CD4-positive, alpha-beta T cell treated with Interleukin-1 beta for 1 hour (primary cell): Measurements from ENCODE around the gene KCNT1.

Experiments used
- DNase-seq, 2 donors: peaks; one replicate each; pipeline ENCODE4 v3.0.0-alpha.2; 2020 to 2022

Gene KCNT1

DNA sequence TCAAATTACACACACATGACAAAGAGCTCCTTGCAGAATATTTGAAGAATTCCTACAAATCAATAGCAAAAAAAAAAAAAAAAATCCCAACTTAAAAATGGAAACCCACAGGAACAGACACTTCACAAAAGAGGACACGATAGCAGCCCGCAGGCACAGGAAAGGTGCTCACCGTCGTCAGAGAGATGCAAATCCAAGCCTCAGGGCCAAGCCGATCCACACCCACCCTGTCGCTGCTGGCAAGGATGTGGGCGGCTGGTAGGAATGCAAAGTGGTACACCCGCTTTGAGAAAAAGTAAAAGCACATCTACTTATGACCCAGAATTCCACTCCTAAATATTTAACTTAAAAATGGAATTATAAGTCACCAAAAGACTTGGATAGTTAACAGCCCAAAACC lies 28.0 kb upstream of the KCNT1 start:
- no peak for DNase-seq

DNA sequence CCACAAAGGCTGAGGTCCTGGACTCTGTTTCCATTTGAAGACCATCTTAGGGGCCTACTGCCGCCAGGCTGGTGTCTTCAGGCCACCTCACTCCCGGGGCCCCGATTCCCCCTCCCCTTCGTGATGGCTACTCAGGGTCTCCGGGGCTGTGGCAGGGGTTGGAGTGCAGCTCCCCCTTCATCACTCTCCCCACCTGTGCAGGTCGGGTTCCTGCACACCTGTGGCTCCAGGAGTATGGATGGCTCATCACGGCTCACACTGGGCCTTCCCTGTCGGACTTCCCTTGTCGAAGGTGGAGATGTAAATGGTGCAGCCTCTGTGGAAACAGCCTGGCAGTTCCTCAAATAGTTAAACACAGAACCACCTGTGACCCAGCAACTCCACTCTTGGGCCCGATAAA lies 27.0 kb upstream of the KCNT1 start:
- DNase-seq, result no peak

DNA sequence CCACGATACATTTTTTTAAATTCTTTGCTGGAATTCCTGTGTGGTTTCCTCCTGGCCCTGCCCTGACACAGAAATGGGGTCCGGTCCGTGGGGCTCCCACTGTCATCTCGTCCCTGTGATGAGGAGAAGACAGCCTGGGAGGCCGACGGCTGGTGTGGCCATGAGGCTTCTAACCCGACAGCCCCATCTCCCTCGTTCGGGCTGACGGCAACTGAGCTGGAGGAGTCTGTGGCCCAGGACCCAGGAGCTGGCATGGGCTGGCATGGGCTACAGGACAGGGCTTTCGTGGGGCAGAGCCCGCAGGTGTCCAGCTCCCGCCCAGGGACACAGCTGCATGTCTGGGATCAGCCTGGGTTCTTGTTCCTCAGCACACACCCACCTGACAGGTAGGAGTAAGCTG lies 25.1 kb upstream of the KCNT1 start:
- no peak for DNase-seq

DNA sequence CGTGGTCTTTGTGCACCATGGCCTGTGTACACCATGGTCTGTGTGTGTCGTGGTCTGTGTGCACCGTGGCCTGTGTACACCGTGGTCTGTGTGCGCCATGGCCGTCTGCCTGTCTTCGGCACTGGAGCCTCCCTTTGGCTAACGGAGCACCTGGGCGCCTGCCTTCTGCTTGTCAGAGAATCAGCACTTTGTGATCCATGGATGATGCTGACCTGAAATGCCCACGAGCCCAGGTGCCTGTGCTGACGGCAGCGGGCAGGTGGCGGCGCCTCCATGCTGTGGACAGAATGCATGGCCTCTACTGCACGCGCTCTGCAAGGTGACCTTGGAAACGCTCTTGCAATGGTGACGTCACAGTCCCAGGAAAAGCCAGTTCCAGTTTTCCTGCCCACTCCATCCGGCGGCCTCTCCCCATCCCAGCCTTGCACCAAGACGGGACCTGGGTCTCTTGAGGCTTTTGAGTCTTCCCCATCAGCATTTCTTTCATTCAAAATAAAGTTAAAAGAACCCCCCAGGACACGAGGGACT lies 24.3 kb upstream of the KCNT1 start:
- DNase-seq, result no peak

DNA sequence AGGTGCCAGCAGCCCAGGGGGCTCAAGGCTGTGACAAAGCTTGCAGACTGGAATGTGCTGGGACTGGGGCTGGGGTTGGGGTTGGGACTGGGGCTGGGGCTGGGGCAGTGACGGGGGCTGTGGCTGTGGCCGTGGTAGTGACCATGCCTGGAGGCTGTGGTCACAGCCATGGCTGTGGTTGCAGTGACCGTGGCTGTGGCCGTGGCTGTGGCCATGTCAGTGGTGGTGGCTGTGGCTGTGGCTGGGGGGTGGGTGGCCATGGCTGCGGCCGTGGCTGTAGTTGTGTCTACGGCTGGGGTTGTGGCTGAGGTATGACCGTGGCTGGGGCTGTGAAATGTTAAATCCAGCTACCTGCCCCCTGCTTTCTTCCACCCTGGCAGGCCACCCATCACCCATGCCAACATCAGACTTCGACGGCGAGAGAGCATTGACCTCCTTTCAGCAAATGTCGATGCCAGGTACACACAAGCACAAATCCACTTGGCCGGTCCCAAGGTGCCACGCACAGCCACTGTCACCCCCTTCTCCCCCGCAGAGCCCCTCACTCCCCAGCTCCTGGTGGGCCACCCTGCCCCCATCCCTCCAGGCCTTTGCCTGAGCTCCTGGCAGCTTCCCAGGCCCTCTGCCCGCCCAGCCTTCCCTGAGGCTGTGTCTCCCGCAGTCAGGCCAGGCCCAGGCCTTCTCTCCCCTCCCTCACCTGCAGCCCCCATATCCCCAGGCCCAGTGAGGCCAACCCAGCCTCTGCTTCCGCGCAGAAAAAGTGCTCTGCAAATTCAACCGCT lies 23.6 kb upstream of the KCNT1 start:
- no peak for DNase-seq

DNA sequence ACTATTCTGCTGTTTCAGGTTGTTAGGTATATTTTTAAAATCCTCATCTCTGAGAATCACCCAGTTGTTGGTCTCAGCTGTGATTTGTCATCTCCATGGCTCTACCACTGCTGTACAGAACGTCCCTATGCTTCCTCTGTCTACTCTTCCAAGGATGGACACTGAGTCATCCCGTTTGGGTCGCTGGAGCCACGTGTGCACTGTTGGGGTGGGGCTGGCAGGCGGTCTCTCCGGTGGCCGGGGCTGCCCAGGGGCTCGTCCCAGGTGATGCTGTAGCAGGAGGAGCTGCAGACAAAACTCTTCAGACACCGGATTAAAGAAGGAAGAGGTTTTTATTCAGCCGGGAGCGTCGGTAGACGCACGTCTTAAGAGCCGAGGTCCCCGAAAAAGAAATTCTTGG lies 21.9 kb upstream of the KCNT1 start:
- no peak for DNase-seq

DNA sequence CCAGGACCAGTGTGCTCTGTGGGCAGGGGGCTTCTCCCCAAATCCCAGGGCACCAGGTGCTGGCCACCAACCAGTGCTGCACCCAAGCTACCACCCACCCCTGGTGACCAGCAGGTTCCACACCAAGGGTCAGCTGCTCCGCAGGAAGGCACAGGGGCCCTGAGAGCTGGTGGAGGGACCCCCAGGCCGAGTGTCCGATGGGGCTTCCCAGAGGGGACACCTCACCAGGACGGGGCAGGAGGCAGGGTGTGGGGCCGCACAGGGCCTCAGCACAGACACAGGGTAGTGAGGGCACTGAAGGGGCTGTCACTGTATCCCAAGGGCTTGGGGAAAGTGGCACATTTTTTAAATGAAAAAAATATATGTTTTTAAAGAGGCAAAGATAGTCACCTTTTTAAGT lies 20.8 kb upstream of the KCNT1 start:
- no peak for DNase-seq

DNA sequence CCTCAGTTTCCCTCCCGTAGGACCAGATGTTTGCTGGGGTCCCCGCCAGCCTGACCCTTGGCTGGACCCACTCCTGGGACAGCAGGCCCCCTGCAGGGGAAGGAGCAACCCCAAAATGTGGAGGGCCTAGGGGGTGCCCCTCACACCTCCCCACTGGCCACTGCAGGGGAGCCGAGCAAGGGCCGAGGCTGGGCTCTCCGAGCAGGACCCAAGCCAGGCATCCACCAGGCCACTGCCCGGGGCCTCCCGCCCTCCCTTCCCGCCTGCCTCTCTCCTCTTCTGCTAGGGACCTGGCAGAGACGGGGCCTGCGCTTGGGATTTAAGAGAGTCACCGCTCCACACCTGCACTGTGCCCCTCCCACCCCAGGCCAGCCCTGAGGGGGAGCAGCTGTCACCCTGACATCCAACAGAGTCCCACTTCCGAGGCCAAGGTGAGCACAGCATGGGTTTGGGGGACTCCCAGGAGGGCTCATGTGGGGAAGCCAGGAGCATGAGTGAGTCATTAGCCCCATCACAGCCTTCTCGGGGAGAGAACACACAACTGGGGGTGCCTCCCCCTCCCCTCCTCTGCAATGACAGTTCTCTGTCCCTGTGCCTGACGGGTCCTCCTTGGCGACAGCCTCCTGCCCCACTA lies 18.5 kb upstream of the KCNT1 start:
- no peak for DNase-seq

DNA sequence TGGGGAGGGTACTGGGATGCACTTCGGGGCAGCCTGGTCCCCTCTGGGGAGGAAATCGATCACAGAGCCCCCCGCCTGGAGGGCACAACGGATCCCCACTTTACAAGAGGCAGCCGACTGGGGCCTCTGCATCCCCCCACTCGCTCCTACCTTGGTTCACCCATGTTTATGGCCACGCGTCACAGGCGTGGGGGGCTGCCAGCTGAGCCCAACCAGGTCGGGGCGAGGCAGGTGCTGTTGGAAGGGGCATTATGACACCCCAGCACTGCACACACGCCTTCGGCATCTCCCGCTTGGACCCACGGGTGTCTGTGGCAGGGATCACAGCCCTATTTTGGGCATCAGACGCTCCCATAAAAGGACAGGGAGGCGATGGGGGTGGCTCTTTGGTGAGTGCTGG lies 17.3 kb upstream of the KCNT1 start:
- no peak for DNase-seq

DNA sequence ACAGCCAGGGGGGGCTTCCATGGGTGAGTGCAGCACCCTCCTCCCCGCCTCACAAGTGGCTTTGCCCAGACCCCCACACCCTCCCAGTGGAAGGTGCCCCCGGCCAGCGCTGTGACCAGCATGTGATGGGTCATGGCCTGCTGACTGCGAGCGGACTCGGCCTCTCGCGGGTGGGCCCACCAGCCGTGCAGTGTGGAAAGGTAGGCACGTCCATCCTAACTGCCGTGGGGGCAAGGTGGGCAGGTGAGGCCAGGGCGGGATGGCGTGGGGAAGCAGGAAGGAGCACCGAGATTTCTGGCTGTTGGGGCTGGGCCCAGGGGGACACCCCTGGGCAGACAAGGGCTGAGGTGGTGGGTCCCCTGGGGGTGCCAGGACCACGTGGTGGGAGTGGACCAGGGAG lies 14.8 kb upstream of the KCNT1 start:
- DNase-seq, result no peak

DNA sequence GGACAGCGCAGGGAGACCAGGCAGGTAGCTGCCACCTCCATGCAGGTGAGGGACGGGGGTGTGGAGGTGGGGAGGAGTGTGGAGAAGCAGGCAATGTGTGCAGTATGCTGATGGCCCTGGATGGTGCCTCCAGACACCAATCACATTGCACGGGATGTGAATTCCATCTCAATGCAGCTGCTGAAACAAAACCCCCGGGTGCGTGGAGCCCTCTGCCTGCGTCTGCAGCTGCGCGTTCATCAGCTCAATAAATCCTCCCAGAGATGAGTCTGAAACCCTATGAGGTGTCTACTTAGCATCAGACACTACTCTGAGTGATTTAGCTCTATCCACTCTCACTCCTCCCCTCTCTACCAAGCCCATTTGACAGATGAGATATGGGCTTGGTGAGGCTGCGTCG lies 13.0 kb upstream of the KCNT1 start:
- no peak for DNase-seq

DNA sequence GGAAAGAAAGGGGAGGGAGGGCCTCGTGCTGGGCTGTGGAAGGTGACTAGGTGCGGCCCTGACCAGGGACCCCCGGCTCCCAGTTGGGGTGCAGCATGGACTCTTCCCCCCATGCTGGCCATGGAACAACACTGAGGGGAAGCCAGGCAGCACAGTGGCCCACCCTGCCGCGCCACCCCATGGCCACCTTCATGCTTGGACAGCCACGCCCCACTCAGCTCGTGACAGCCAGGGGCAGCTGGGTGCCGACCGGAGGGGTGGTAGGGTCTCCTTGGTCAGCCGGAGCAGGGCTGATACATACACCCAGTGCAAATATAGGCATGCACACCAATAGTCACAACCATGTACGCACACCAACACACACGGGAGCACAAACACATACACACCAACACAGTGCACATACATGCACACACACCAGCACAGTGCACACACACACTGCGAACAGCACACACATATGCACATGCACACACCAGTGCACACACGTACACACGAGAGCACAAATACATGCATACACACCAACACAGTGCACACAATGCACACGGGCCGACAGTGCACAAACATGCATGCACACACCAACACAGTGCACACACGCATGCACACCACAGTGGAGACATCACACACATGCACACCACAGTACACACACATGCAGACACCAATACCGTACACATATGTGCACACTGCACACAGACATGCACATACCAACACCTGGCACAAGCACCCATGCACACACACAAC lies 11.0 kb upstream of the KCNT1 start:
- DNase-seq, result no peak

DNA sequence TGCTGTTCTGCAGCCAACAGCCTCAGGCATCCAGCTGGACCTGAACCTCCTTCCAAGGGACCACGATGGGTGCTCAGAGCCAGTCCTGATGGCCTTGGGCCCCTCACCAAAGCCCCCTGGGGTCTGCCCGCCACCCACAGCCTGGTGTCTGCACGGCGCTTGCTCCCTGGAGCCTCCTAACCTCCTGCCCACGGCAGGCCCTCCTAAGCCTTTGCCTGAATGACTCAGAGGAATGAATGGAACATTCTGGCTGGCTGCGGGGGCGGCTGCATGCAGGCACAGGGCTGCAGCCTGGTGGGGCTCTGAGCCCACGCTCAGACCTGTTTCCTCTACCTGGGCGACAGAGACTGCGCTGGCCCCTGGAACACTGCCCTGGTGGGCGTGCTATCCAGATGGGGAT lies 9.6 kb upstream of the KCNT1 start:
- DNase-seq, result no peak

DNA sequence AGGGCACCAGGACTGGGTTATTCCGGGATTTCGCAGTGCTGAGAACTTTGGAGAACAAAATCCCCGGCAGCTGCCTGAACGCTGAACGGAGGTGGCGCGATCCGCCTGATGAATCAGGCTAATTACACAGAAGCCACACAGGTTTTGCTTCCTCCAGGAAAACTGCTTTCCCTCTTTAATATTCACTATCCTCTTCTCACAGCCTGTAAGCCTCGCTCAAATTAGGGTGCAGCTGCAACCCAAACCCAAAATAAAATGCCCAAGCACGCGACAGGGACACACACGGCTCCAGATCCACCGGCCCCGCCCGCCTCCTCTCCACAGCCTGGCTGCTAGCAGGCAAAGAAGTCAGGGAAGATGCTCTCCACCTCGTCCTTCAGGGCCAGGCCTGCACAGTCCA lies 8.7 kb upstream of the KCNT1 start:
- no peak for DNase-seq

DNA sequence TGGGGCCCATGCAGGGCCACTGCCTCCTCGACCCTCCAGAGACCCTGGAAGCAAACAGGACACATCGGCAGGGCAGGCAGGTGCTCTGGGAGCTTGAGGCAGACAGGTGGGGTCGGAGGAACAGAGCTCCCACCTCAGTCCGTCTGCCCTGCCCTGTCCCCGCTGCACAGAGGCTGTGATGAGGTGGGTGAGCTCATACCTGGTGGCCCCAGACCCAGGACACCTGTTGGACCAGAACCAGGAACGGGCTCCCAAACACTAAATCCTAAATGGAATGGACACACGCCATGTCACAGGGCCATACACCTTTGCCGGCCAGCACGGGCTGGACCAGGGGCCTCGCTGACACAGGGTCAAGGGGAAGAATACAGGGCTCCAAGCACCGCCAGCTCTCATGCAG lies 8.2 kb upstream of the KCNT1 start:
- DNase-seq, result no peak

DNA sequence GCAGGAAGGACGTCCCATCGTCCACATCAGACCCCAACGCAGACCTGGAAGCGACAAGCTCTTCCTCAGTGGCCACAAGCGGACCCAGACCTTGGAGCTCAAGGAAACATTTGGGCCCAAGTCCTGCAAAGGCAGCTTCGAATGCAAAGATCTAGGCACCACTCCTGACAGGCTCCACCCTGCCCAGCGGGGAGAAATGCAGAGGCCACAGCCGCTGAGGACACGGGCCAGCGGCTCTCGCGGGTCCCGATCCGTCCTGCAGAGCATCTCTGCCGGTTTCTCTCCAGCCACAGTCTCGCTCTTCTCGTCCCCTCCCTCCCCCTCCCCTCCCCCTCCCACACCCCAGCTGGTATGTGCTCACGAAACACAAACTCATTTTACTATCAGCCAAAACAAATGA lies 7.6 kb upstream of the KCNT1 start:
- no peak for DNase-seq

DNA sequence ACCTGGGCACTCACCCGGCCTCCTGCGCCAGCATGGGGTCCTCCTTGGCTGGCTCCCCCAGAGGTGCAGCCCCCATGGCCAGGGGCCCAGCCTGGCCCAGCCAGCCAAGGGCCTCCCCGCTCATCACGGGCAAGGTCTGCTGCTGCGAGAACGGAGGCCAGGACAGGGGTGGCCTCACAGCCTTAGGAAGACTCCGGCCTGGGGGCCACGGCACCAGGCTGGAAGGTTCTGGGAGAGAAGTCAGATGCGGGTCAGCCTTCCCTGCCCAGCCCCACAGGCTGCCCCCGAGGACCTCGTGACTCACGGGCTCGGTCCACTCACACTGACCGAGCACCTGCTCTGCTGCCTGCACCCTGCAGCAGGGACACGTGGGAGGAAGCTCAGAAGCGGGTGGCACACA lies 6.9 kb upstream of the KCNT1 start:
- DNase-seq, result no peak

DNA sequence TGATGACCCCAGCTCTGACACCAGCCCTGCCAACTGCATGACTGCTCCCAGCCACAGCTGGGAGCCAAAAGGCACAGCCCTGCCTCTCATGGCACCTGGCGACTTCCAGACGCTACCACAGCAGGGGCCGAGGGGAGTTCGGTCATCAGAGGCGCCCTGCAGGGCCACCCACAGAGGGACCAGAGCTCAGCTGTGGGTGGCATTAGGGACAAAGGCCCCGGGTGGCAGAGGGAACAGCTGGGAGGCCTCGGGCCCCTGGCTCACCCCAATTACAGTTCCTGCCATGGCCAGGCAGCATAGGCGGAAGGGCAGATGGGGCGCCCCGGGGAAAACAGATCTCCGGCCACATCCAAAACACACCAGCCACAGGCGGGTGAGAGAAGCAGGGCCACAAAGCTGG lies 6.3 kb upstream of the KCNT1 start:
- no peak for DNase-seq

DNA sequence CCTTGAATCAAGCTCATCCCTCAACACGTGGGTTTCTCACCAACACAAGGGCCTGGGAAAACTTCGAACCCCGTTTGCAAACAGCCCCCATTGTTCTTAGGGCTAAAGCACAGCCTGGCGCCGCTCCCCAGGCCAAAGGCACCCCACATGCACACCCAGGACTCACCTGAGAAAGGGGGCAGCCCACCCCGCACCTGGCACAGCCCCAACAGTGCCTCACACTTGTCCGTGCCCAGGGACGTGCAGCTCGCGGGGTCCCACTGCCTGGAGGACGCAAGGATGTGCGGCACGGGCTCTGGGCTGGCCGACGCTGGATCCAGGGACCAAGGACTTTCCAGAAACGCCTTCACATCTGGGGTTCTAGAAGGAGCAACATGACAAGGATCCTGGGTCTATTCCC lies 5.5 kb upstream of the KCNT1 start:
- no peak for DNase-seq

DNA sequence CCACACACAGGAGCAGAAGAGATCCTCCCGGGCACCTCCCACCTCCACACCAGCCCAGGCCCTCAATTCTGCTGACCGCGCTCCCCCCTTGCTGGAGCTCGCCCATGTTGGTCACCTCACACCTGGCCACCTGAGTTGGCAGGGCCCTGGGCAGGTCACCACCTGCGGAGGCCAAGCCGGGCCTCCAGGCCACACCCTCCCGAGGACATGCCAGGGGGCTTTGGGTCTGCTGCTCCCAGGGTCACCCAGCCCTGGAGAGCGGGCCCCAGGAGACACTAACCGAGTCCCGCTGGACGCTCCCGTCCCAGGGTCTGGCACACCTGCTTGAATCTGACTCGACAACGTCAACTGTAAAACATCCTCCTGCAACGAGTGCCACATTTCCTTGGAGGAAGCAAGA lies 4.8 kb upstream of the KCNT1 start:
- DNase-seq, result no peak

DNA sequence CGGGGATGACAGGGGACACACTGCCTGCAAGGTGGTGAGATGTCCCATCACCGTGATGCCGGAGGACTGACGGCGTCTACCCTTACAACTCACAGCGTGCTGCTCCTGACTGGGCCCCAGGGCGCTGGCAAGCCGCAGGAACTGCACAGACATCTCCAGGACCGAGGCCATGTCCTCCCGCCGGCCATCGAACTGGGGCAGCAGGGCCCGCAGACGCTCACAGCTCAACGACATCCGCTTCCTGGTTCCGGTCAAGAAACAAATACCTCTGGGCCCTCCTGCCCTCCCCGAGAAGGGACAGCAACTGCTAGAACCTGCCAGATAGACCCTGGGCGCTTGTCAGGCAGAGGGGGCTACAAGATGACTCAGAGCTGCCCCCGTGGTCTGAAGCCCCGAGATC lies 3.7 kb upstream of the KCNT1 start:
- no peak for DNase-seq

DNA sequence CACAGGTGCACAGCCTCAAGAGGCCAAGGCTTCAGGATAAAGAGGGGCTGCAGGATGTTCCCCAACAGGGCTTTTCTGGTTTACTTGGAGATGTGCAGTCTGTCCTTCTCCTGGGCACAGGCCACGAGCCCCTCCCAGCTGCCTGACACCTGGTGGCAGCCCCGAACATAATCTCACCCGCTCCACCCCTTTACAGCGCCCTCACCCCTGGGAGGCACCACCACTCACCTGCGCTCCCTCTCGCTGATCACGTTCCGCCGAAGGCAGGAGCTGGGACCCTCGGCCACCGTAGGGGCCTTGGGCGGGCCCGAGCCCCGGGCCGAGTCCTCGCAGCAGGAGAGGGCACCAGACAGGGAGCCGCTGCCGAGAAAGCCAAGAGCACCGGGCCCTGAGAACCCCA lies 3.2 kb upstream of the KCNT1 start:
- DNase-seq, result no peak

DNA sequence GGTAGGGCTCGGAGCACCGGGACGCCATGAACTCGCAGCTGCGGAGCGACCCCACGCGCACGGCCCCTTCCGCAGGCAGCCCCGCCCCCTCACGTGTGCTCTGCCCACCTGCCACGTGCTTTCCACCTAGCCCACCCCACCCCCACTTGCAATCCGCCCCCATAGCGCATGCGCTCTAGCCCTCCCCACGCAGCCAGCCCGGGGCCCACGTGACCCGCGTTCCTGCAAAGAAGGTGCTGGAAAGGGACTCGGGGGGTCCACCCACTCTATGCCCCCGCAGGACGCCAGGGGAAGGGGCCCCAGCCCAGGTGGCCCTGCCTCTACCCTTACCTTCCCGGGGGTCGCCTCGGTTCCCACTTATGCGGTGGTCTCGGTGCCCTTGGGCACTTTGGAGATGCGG lies 2.5 kb upstream of the KCNT1 start, which contains the start of gene SOHLH1:
TSS of gene SOHLH1 (minus strand) at position 42 of the 400 bp plus-strand sequence. CDS start at position 28, 14 bp downstream.
- no peak for DNase-seq

DNA sequence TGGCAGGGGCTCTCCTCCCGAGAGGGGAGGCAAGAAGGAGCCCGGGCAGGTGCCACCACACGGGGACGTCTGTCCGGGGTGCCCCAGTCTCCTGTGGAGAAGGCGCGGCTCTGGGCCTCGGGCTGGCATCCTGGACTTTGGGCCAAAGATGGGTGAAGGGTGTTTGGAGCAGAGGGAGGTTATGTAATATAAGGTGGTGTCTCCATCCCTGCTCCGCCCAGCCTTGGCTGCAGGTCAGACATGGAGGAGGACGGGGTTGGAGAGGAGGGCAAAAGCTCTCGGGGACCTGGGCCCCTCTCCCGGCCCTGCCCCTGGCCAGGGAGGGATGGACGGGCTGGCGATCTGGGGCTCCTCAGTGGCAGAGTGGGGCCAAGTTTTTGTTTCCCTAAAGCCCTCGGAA lies 1.5 kb upstream of the KCNT1 start:
- DNase-seq, result no peak
